ENCODE results near the gene PBX3.

- TF ChIP-seq POLR2AphosphoS5 (IDR thresholded peaks at IDR 0.05; ENCODE audit: low read depth, low read length): no peak
- no peak for TF ChIP-seq POLR2A (IDR thresholded peaks at IDR 0.05; ENCODE audit: low read depth, low read length)
These were observed 138.3 kb downstream of the PBX3 start for GRCh38 chr9:125885405-125886034.
